Heart left ventricle (tissue), 16 donors: Measurements from ENCODE around the gene C22orf31. TPM values are rescaled to one million over a fixed set of nuclear protein-coding genes. Genes with fewer than 3 reads are reported as not detected.

Experiments
- ATAC-seq, 4 donors: fragments of 200-7000 bp; cut with Tn5 transposase; one replicate each; pipeline ENCODE4 v1.9.1; 2020 to 2022; ENCODE audit warnings: moderate library complexity in 4 of 4, mild to moderate bottlenecking in 3 of 4, moderate number of reproducible peaks in 1 of 4
- DNase-seq, 5 donors: peaks; one replicate each; pipeline ENCODE4 v3.0.0-alpha.2; 2020
- H3K27ac ChIP-seq, 12 donors: fragments of 200-600 bp; sonication (generic) in 4 of 12; one replicate each; pipeline versions ENCODE4 v1.5.0 to v1.8.0; 2016 to 2022; ENCODE audit warnings: mild to moderate bottlenecking in 2 of 12
- H3K27me3 ChIP-seq, 9 donors: fragments of 200-600 bp; sonication (generic) in 2 of 9; one replicate each; pipeline versions ENCODE4 v1.5.1 to v1.8.0; 2016 to 2022; ENCODE audit warnings: mild to moderate bottlenecking in 3 of 9
- H3K36me3 ChIP-seq, 9 donors: fragments of 200-600 bp; sonication (generic) in 2 of 9; one replicate each; pipeline versions ENCODE4 v1.5.0 to v1.8.0; 2018 to 2022; ENCODE audit warnings: mild to moderate bottlenecking in 2 of 9
- H3K4me1 ChIP-seq, 12 donors: fragments of 200-600 bp; sonication (generic) in 4 of 12; one replicate each; pipeline versions ENCODE4 v1.5.0 to v1.8.0; 2016 to 2022; ENCODE audit warnings: mild to moderate bottlenecking in 3 of 12
- H3K4me3 ChIP-seq, 12 donors: fragments of 200-600 bp; sonication (generic) in 4 of 12; one replicate each; pipeline versions ENCODE4 v1.5.0 to v1.8.0; 2017 to 2022; ENCODE audit warnings: mild to moderate bottlenecking in 9 of 12, moderate library complexity in 4 of 12
- H3K9me3 ChIP-seq, 12 donors: fragments of 200-600 bp; sonication (generic) in 4 of 12; one replicate each; pipeline versions ENCODE4 v1.5.0 to v1.8.0; 2016 to 2022; ENCODE audit warnings: mild to moderate bottlenecking in 1 of 12
- POLR2A ChIP-seq, 2 donors: fragments of 450-650 bp; IDR thresholded peaks; one replicate each; pipeline ENCODE4 v1.6.1; 2017; ENCODE audit warnings: antibody characterized with exemption in 2 of 2, mild to moderate bottlenecking in 2 of 2, moderate library complexity in 2 of 2
- WGBS, 4 donors: extraction: QIAGEN DNeasy Blood & Tissue Kit in 2 of 4; methylation state at CpG; one replicate each; pipeline versions ENCODE4 v1.1.5 to v1.1.7; 2013 to 2018; 5-methylcytosine and 5-hydroxymethylcytosine counted together
- intact Hi-C, 10 donors: fragments of 100-400 bp; cut with DNase I; formaldehyde crosslinking; loops; one replicate each; pipeline versions ENCODE4 v1.11.1 to v1.14.2; 2022
- polyA plus RNA-seq, 2 donors: library from polyadenylated mRNA; stranded (reverse); fragments of 200-250 nt; gene quantifications; one replicate each; pipeline ENCODE4 v1.2.3, GENCODE V29; 2013
- total RNA-seq, 9 donors: library from RNA; depleted of rRNA in 2 of 9; stranded (reverse); fragments of >200 nt in 2 of 9; fragmentation: NEBNext Ultra II Directional in 3 of 9; extraction: Animal tissue kit (Norgen Biotek cat#: 25700) in 3 of 9; gene quantifications; one replicate each; pipeline versions ENCODE4 v1.1.0 to v1.2.4, GENCODE V29; 2016 to 2023
- TF ChIP-seq, protein P1 (sequence below), 12 donors: fragments of 200-600 bp; sonication (generic) in 4 of 12; IDR thresholded peaks; one replicate each; pipeline versions ENCODE4 v1.5.0 to v1.8.0; 2018 to 2022; ENCODE audit warnings: antibody characterized with exemption in 12 of 12, mild to moderate bottlenecking in 5 of 12
- donor health status: ischemic (EF 13 %, LVEDD 7.1; RV severe dilation, severe dysfunction).
- donor health status: healthy with polysubstance abuse.
- donor health status: DM: no; HTN: yes; CAD: no.
- donor health status: DM: no; HTN: no; CAD: no.
- donor health status: ischemic (EF 25% LVEDD 6.9; RV normal size, moderate dysfunction).
- donor health status: ischemic (EF 25% LVEDD 5.7; RV mildly dilated, moderate dysfunction).
- donor health status: healthy.
- donor health status: DM: yes; HTN: yes; CAD: no.
- donor health status: ischemic (EF 35%, LVEDD 5.7; RV mildly dilated, moderate dysfunction).
- donor health status: nonischemic (EF 11% LVEDD 7.7; RV severe dilation, severe dysfunction).
- donor health status: DM: yes; HTN: yes; CAD: no.
- donor health status: PGD.
- donor health status: ischemic (EF 29% LVEDD 5.4; RV normal size, mild dysfunction).
- donor health status: nonischemic (EF 23%, LVEDD 6.1; RV moderate dilation, normal function).

C22orf31 gene
- total and polyA plus RNA-seq, 11 donors = 0.40 TPM; not detected in 10

DNA sequence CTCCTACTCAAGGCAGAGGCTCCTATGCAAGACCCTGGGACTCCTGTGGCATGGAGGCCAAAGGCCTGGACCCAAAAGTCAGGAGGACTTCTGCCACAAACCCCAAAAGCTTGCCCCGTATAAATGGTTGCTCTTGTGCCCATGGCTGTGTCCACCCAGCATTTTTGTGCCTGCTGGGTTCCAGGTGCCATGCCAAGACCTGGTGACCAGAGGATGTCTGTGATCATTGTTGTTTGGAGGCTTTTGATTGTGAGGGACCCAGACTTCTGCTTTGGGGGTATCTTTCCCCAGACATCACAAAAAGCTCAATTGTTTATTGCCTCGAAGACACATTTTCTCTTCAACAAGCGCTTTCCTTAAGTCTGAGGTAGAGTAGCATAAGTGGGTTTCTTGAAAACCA, 35.1 kb downstream of the C22orf31 start:
- no peak for DNase-seq
- Histone ChIP-seq H3K9me3 (no peaks in the 10 kb centered on the region), H3K4me1 (peaks cover 0 to 35% (median 17%) of the 10 kb centered on the region in 12 donors), H3K4me3 (no peak overlapping the region), H3K27ac (no peak overlapping the region), H3K27me3 (peaks cover 0 to 8% (median 0%) of the 10 kb centered on the region in 9 donors), H3K36me3 (no peaks in the 10 kb centered on the region)
- TF ChIP-seq, protein P1, sequence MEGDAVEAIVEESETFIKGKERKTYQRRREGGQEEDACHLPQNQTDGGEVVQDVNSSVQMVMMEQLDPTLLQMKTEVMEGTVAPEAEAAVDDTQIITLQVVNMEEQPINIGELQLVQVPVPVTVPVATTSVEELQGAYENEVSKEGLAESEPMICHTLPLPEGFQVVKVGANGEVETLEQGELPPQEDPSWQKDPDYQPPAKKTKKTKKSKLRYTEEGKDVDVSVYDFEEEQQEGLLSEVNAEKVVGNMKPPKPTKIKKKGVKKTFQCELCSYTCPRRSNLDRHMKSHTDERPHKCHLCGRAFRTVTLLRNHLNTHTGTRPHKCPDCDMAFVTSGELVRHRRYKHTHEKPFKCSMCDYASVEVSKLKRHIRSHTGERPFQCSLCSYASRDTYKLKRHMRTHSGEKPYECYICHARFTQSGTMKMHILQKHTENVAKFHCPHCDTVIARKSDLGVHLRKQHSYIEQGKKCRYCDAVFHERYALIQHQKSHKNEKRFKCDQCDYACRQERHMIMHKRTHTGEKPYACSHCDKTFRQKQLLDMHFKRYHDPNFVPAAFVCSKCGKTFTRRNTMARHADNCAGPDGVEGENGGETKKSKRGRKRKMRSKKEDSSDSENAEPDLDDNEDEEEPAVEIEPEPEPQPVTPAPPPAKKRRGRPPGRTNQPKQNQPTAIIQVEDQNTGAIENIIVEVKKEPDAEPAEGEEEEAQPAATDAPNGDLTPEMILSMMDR (IDR thresholded peaks at IDR 0.05) = no peak
- TF ChIP-seq POLR2A (IDR thresholded peaks at IDR 0.05) = no peak
- no peak for ATAC-seq
- 95 to 98% (median 97%) methylated on average over 3 of the region's 3 CpGs for WGBS, 4 donors
- intact Hi-C loops = no loop called here

DNA sequence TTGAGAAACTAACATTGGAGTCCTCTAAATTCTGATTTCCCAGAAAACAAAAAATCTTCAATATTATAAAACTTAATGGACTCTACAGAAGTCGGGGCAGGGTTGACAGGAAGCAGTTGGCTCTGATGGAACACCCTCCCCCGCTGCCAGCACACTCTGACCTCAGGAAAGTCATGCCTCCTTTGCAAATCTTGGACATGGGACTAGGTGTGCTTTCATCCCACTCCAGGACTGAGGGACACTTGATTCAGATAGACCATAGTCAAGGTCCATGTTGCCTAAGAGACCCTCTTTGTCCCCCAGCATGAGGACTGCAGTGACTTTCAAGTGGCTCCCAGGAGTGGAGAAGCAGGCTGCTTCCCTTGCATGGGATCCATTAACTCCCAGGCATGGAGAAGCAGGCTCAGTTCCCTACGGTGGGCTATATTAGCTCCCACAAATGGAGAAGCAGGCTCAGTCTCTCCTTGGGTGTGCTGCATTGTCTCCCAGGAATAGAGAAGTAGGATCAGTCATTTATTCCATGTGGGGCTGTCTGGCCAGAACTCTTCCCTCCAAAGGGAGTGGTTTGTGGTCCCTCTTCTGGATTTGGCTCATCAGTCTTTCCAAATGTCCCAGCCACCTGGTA, 38.3 kb downstream of the C22orf31 start:
- H3K27ac ChIP-seq = no peak overlapping the region
- intact Hi-C loops = no loop called here
- no peak for TF ChIP-seq POLR2A (IDR thresholded peaks at IDR 0.05)
- TF ChIP-seq, protein P1 (IDR thresholded peaks at IDR 0.05) = no peak
- 41 to 60% (median 52%) methylated on average over 2 to 3 of the region's 3 CpGs for WGBS, 4 donors
- DNase-seq (no peak), ATAC-seq (peak in 2 of 4 donors; percentile 35 to 36)
- no peaks in the 10 kb centered on the region for H3K27me3 ChIP-seq
- H3K9me3 ChIP-seq = no peaks in the 10 kb centered on the region
- H3K36me3 ChIP-seq = no peaks in the 10 kb centered on the region
- no peak overlapping the region for H3K4me3 ChIP-seq
- H3K4me1 ChIP-seq = peaks cover 0 to 18% (median 8%) of the 10 kb centered on the region in 12 donors

DNA sequence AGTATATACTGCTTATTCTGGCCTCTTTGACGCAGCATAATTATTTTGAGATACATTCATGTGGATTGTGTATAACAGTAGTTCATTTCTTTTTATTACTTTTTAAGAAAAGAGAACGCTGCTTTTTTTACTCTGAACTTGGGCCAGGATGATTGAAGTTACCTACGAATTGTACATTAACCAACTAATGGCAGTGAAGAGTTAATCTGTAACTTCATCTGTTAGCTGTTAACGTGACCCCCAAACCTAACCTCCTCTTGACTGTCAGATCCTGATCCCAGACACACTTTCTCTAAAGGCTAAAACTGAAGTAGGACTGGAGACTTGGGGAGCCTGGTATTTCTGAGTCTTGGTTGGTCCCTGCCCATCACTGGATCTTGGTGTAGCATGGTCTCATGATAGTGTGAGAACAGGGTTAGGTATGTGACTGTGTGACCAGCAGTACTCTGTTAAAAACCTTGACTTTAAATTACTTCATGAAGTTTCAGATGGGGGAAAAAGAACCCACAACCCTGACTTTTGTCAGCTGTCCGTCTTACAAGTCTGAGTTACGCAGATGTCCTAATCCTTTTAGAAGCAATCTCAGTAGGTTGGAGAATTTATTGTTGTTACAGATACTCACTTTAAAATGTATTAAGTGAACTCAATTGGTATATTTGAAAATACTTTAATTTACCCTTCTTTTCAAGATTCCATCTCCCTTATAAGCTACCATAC, 39.4 kb downstream of the C22orf31 start:
- intact Hi-C loops = no loop called here
- Histone ChIP-seq H3K27me3 (no peaks in the 10 kb centered on the region), H3K27ac (no peak overlapping the region), H3K36me3 (no peaks in the 10 kb centered on the region), H3K4me1 (peaks cover 0 to 18% (median 8%) of the 10 kb centered on the region in 12 donors), H3K9me3 (no peaks in the 10 kb centered on the region), H3K4me3 (no peak overlapping the region)
- 85 to 90% (median 89%) methylated on average over 6 of the region's 6 CpGs for WGBS, 4 donors
- DNase-seq (no peak), ATAC-seq (no peak)
- no peak for TF ChIP-seq POLR2A (IDR thresholded peaks at IDR 0.05)
- TF ChIP-seq, protein P1 (IDR thresholded peaks at IDR 0.05) = no peak

DNA sequence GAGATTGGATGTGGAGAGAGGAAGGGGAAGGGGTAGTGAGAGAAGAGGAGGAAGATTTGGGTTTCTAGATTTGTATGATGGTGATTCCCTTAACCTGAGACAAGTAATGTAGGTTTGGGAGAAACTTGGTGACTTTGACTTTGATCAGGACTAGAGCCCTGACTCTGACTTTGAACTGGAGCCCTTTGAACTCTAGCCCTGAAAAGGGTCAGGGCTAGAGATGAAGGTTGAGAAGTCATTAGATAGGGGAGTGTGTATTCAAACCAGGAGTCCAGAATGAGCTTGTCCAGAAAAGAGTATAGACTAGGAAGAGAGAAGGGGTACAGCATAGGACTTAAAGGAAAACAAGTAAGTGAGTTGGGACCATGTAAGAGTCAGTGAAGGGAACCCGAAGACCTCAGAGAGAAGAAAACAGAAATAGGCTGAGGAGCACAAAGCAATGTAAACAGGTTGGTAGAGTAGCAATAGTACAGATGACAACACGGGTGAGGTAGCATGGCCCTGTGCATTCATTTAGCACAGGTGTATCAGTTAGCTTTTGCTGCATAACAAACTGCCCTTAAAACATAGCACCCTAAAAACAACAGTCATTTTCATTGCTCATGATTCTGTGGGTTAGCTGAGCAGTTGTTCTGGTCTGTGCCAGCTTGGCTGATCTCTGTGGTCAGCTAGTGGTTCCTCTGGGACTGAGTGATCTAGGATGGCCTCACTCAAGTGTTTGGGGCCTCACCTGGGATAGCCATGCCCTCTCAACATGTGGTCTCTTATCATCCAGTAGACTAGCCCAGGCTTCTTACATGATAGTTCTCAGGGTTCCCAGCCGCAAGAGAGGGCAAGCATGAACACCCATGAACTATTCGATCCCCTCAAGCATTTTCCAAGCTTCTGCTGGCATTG, 43.1 kb downstream of the C22orf31 start:
- no peaks in the 10 kb centered on the region for H3K9me3 ChIP-seq
- DNase-seq = no peak
- intact Hi-C loops = no loop called here
- no peak overlapping the region for H3K4me3 ChIP-seq
- TF ChIP-seq, protein P1 (IDR thresholded peaks at IDR 0.05) = no peak
- TF ChIP-seq POLR2A (IDR thresholded peaks at IDR 0.05) = no peak
- H3K4me1 ChIP-seq = peaks cover 0 to 12% (median 4%) of the 10 kb centered on the region in 12 donors
- ATAC-seq = no peak
- 97 to 99% (median 98%) methylated on average over 4 of the region's 4 CpGs for WGBS, 4 donors
- no peaks in the 10 kb centered on the region for H3K27me3 ChIP-seq
- H3K27ac ChIP-seq = no peak overlapping the region
- H3K36me3 ChIP-seq = no peaks in the 10 kb centered on the region
